GM18861 (cell line): ENCODE measurements around the gene OPCML.

Source experiments
- ATAC-seq: cut with Tn5 transposase; IDR thresholded peaks from one replicate; pipeline ENCODE4 v1.9.1; 2021; ENCODE audit not compliant: unreplicated experiment

The OPCML gene

DNA sequence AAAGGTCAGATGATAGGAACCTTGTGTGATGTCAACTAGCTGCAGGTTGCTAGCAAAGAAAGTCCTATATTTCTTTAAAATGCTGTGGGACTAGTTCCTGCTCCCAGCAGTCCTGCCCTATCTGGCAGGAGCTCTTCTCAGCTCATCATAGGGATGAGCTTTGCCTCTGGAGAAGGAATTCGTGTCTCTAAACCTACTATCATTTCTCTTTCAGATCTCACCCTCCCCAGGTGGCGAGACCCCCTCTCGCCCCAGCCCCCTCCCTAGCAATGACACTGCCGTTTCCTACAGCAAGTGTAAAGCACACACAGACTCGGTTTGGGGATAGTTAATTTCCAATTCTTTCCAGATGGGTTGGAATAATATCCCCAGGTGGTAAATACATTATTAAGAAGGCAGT lies 533.3 kb downstream of the OPCML start:
- no peak for ATAC-seq

DNA sequence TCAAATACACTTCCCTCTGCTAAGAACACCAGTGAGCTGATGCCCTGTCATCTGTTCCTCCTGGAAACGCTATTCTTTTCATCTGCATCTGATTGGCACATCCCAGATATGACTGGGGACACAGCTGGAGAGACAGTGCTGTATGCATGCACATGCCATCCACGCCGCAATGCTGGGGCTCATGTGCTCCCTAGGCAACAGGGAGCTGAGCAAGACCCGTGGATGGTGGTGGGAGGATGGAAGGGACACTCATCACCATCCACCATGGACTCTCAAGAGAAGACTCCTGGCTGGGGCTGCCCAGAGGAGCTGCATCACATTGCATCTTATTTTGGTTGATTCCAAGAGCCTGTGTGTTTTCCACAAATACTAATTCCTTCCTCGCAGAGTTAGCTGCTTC lies 534.9 kb downstream of the OPCML start:
- no peak for ATAC-seq

DNA sequence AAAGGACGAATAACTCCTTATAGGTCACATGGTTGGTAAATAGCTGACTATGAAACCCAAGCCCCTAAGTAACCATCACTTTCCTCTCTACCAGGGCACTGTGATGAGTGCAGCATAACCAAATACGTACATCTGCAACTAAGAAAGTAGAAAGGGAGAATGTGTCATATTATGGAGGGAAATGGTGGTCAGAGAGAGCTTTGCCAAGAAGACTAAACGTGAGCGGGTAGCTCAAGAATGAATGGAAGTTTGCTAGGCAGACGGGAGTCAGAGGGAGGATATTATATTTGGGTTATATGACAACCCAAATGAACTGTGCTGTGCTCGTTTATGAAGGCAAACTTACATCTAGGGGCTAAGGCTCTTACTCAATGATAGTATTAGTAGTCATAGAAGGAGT lies 537.3 kb downstream of the OPCML start:
- ATAC-seq = no peak

GRCh38 chr11:132993991-132994502 lies 538.3 kb downstream of the OPCML start:
- no peak for ATAC-seq

- no peak for ATAC-seq
Measured at GRCh38 chr11:132992838-132993631, 539.3 kb downstream of the OPCML start.

DNA sequence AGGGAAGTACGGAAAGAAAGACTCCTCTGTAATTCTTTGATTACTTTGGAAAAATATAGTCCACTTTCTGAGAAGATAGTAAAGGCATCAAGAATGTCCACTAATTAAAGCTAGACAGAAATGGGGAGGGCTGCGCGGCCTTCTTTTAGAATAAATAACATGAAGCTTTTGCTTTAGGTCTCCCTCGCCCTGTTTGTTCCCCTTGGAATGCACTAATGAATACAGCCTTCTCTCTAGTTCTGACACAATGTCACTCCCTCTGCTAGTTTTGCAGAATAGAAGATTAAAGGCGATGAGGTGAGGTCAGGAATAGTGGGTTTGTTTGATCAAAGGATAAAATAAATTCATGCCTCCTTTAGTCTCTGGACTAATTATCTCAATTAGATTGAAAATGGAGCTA lies 543.9 kb downstream of the OPCML start:
- ATAC-seq = no peak

GRCh38 chr11:132987936-132988335 lies 544.4 kb downstream of the OPCML start:
- ATAC-seq = no peak

DNA sequence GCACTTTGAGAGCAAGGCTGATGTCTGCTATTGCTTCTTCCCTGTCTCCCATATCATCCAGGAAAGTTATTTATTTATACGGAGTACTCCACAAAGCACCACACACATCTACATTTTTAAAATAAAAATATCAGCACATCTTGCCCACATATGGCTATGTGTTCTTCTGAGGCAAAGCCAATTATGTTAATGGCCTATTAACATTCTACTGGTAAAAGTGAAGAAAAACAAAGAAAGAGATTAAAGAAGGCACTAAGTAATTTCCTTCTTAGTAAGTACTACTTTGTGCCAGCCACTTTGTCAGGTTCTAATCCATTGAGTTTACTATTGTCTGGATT lies 548.7 kb downstream of the OPCML start:
- no peak for ATAC-seq

GRCh38 chr11:132982772-132983640 lies 549.3 kb downstream of the OPCML start:
- no peak for ATAC-seq

DNA sequence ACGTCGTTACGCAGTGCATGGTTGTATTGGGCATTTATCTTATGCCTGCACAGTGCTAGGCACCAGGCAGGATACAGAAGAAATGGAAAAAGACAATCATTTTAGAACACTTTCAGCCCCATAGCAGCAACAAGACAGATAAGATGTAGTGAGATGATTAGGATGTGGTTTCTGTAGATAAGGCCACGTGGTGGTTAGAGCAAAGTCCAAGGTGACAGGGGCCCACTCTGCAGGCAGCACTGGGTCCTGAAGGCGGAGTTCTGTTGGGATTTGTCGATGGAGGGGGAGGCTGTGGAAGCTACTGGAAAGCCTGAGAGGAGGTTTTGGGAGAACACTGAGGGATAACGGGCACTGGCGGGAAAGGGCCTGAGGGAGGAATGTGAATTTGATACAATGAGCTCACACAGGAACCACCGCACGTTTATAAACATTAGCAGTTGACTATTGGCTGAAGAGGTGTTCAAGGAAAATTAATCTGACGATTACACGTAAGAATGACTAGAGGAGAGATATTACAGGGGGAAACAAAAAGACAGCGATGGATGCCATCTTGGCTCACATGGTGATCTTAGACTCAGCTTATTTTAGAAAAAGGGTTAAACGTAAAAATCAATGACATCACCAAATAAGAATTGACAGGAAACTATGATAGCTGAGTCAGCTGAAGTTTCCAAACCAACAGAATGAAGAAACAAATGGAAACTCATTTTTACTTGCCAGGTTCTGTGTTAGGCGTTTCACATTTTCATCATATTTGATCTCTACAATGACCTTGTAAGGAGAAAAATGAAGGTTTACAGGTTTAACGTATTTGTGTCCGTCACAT lies 551.0 kb downstream of the OPCML start:
- no peak for ATAC-seq

DNA sequence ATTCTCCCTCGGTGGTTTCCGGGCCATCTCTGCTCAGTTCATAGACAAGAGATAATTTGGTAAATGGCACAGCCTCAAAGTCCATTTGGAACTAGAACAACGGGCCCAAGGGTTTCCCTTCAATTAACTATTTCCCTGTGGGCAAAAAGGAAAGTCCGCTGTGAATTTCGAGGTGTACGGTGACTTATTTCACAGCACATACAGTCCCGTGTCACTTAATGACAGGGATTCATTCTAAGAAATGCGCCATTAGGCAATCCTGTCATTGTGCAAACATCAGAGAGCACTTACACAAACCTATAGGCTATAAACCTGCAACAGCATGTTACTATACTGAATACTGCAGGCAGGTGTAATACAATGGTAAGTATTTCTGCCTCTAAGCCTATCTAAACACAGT lies 551.6 kb downstream of the OPCML start:
- no peak for ATAC-seq

DNA sequence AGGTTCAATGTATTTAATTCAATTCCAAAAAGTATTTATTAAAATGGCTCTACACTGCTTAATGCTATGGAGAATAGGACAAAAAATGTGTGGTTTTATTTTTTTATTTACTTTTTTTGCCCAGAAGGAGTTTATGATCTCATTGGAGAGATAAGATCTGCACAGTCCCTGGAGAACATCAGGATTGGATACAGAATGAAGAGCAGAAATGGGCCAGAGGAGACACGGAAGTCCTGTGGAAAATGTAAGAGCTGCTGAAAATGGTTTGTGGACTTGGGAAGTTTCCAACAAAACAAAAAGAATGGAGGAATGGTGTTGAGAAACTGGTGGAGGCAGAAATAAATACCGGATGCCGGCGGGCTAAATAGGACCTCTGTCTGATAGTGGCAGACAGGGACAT lies 554.6 kb downstream of the OPCML start:
- no peak for ATAC-seq

GRCh38 chr11:132977241-132977640 lies 555.1 kb downstream of the OPCML start:
- no peak for ATAC-seq

- ATAC-seq = no peak
Measured at GRCh38 chr11:132976115-132976514, 556.2 kb downstream of the OPCML start.

GRCh38 chr11:132973686-132974085 lies 558.6 kb downstream of the OPCML start:
- ATAC-seq = no peak

DNA sequence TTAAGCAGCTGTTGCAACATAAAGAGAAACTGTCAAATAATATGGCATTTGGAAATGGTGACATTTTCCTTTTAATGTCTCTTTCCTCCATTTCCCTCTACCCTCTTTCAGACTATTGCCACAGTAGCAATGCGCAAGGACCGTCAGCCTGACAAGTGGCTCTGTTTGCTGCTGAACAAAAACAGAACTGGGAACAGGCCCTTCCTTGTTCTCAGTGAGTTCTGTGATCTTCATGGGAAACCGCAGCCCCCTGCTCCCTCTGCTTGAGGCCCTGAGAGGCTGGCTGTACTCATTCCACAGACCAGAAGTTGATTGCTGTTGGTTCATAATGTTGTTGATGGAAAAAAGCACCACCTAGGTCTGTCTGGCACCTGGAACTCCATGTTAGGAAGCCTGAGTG lies 559.7 kb downstream of the OPCML start:
- no peak for ATAC-seq

- ATAC-seq = no peak
Measured at GRCh38 chr11:132971351-132971750, 561.0 kb downstream of the OPCML start.

- ATAC-seq = no peak
Measured at GRCh38 chr11:132969892-132970291, 562.4 kb downstream of the OPCML start.

GRCh38 chr11:132962041-132962440 lies 570.3 kb downstream of the OPCML start:
- no peak for ATAC-seq

- ATAC-seq = no peak
Measured at GRCh38 chr11:132961453-132961852, 570.8 kb downstream of the OPCML start.
